ENCODE results near the gene LIM2.

The LIM2 gene

DNA sequence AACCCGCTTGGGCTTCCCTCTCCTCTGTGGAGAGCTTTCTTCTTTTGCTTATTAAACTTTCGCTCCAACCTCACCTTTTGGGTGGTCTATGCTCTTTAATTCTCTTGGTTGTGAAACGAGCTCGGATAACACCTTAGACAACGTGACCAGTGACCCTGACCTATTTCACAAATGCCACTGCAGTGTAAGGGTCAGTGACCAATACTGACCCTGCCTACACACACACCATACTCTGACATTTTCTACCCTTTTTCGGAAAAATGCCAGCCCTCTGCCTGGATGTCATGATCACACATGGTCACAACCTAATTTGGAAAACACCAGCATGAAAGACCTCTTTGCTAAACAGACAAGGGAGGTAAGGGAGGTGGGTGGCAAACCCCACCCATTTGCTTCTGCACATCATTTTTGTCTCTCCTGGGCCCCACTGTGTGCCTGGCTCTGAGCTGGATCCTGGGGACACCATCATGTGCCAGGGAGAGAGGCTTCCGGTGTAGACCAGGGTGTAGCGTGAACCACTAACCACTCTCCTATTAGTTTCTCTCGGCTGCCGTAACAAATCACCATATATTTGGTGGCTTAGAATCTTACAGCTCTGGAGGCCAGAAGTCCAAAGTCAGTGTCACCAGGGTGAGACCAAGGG, 31.5 kb downstream of the LIM2 start:
- ATAC-seq: no peak
- TF ChIP-seq RARB (CRISPR knock-in tag; IDR thresholded peaks at IDR 0.05) (no peak), ZFP3 (CRISPR knock-in tag; IDR thresholded peaks at IDR 0.05) (no peak), ZC3H10 (CRISPR knock-in tag; IDR thresholded peaks at IDR 0.05) (no peak)

DNA sequence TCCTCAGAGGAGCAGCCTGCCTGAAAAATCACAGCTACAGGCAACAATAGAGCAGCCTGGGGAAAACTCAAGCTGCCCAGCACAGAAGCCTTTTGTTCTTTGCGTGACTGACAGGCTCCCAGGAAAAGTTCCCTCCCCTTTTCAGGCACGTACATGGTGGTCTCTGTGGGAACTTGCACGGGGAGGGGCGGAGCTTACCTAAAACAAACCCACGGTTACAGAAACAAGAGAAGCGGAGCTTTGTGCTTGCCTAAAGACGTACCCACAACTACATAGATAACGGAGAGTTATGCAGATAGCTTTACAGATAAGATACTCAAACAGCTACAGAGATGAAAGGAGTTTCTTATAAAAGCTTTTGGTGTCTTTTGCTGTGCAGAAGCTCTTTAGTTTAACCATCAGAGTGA, 33.0 kb downstream of the LIM2 start:
- ATAC-seq: no peak
- TF ChIP-seq SNAI2 (CRISPR knock-in tag; IDR thresholded peaks at IDR 0.05): no peak
- TF ChIP-seq ZFP30 (CRISPR knock-in tag; IDR thresholded peaks at IDR 0.05): no peak
- no peak for TF ChIP-seq CREB5 (CRISPR knock-in tag; IDR thresholded peaks at IDR 0.05; ENCODE audit: low read depth)
- TF ChIP-seq PPARA (CRISPR knock-in tag; IDR thresholded peaks at IDR 0.05; ENCODE audit: borderline replicate concordance): no peak
- TF ChIP-seq ZNF8 (CRISPR knock-in tag; IDR thresholded peaks at IDR 0.05): no peak
- no peak for TF ChIP-seq CSDC2 (CRISPR knock-in tag; IDR thresholded peaks at IDR 0.05)
- TF ChIP-seq ZNF565 (CRISPR knock-in tag; conservative IDR thresholded peaks at IDR 0.05; ENCODE audit: low read depth): no peak
- TF ChIP-seq, protein P1, sequence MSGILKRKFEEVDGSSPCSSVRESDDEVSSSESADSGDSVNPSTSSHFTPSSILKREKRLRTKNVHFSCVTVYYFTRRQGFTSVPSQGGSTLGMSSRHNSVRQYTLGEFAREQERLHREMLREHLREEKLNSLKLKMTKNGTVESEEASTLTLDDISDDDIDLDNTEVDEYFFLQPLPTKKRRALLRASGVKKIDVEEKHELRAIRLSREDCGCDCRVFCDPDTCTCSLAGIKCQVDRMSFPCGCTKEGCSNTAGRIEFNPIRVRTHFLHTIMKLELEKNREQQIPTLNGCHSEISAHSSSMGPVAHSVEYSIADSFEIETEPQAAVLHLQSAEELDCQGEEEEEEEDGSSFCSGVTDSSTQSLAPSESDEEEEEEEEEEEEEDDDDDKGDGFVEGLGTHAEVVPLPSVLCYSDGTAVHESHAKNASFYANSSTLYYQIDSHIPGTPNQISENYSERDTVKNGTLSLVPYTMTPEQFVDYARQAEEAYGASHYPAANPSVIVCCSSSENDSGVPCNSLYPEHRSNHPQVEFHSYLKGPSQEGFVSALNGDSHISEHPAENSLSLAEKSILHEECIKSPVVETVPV (CRISPR knock-in tag; IDR thresholded peaks at IDR 0.05): no peak
- no peak for TF ChIP-seq ESRRG (CRISPR knock-in tag; IDR thresholded peaks at IDR 0.05)
- no peak for TF ChIP-seq ZNF70 (CRISPR knock-in tag; IDR thresholded peaks at IDR 0.05)
- TF ChIP-seq ZFP3 (CRISPR knock-in tag; IDR thresholded peaks at IDR 0.05): no peak

DNA sequence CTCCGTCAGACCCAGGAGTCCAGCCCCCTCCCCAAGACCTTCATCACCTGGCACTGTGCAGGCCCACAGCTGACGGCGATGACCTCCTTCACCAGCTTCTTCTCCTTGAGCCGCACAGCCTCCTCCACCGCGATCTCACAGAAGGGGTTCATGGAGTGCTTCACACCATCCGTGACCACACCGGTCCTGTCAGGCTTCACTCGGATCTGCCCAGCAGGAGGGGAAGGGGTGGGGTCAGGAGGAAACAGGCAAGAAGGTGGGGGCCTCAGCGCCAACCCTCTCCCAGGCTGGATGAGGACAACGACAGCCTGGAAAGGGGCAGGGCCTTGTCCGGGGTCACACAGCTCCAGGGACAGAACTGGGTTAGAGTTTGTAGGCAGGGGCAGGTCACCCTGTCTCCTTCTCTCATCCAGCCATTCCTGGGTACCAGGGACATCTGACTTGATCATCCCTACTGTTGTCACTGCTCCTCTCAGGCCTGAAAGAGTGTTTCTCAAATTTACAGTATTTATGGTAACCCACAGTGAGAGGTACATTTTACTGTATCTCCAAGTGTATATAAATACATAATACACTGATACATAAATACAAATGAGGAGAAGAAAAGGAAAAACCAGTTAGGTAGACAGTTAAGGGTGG, 33.6 kb downstream of the LIM2 start:
- TF ChIP-seq PATZ1 (CRISPR knock-in tag; IDR thresholded peaks at IDR 0.05; ENCODE audit: borderline replicate concordance): no peak
- no peak for TF ChIP-seq OSR1 (CRISPR knock-in tag; IDR thresholded peaks at IDR 0.05)
- no peak for TF ChIP-seq ARNTL (CRISPR knock-in tag; IDR thresholded peaks at IDR 0.05; ENCODE audit: borderline replicate concordance, low read depth)
- TF ChIP-seq ZC3H10 (CRISPR knock-in tag; IDR thresholded peaks at IDR 0.05): no peak
- TF ChIP-seq ZFP30 (CRISPR knock-in tag; IDR thresholded peaks at IDR 0.05): no peak
- TF ChIP-seq ZFP3 (CRISPR knock-in tag; IDR thresholded peaks at IDR 0.05): no peak
- no peak for TF ChIP-seq ZNF8 (CRISPR knock-in tag; IDR thresholded peaks at IDR 0.05)
- TF ChIP-seq CSDC2 (CRISPR knock-in tag; IDR thresholded peaks at IDR 0.05): no peak
- no peak for TF ChIP-seq TCF4 (CRISPR knock-in tag; IDR thresholded peaks at IDR 0.05; ENCODE audit: borderline replicate concordance)
- TF ChIP-seq ZNF70 (CRISPR knock-in tag; IDR thresholded peaks at IDR 0.05): no peak
- TF ChIP-seq GLIS3 (CRISPR knock-in tag; IDR thresholded peaks at IDR 0.05): no peak
- no peak for TF ChIP-seq SNAI2 (CRISPR knock-in tag; IDR thresholded peaks at IDR 0.05)
- no peak for TF ChIP-seq TOX (CRISPR knock-in tag; IDR thresholded peaks at IDR 0.05; ENCODE audit: borderline replicate concordance)
- TF ChIP-seq RARB (CRISPR knock-in tag; IDR thresholded peaks at IDR 0.05): no peak
- no peak for TF ChIP-seq BACH2 (CRISPR knock-in tag; IDR thresholded peaks at IDR 0.05; ENCODE audit: borderline replicate concordance)
- no peak for TF ChIP-seq TSHZ2 (CRISPR knock-in tag; IDR thresholded peaks at IDR 0.05)
- no peak for TF ChIP-seq CREB5 (CRISPR knock-in tag; IDR thresholded peaks at IDR 0.05; ENCODE audit: low read depth)
- TF ChIP-seq, protein P1 (CRISPR knock-in tag; IDR thresholded peaks at IDR 0.05): no peak
- TF ChIP-seq ISL1 (CRISPR knock-in tag; IDR thresholded peaks at IDR 0.05): no peak
- TF ChIP-seq, protein P2, sequence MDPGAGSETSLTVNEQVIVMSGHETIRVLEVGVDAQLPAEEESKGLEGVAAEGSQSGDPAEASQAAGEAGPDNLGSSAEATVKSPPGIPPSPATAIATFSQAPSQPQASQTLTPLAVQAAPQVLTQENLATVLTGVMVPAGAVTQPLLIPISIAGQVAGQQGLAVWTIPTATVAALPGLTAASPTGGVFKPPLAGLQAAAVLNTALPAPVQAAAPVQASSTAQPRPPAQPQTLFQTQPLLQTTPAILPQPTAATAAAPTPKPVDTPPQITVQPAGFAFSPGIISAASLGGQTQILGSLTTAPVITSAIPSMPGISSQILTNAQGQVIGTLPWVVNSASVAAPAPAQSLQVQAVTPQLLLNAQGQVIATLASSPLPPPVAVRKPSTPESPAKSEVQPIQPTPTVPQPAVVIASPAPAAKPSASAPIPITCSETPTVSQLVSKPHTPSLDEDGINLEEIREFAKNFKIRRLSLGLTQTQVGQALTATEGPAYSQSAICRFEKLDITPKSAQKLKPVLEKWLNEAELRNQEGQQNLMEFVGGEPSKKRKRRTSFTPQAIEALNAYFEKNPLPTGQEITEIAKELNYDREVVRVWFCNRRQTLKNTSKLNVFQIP (CRISPR knock-in tag; IDR thresholded peaks at IDR 0.05; ENCODE audit: borderline replicate concordance, low read depth): no peak
- ATAC-seq: no peak

Data from SK-N-SH treated with all-trans-retinoic acid at 6 μM for 48 hours (cell line).